NCI-H510A (cell line): ENCODE results near the gene SELENON.
"Not testable (repeated sequence)": the region's sequence is repeated elsewhere in the genome, so short reads cannot be mapped to it uniquely, and the experiment has no call there.

Source experiments
- DNase-seq: peaks from one replicate; lab custom pipeline; 2025; lab: John Stamatoyannopoulos, UW

The SELENON gene

GRCh38 chr1:25831569-25832196 lies 31.7 kb downstream of the SELENON start:
- no peak for DNase-seq

- DNase-seq: no peak
Measured at GRCh38 chr1:25832336-25833037, 32.5 kb downstream of the SELENON start.

DNA sequence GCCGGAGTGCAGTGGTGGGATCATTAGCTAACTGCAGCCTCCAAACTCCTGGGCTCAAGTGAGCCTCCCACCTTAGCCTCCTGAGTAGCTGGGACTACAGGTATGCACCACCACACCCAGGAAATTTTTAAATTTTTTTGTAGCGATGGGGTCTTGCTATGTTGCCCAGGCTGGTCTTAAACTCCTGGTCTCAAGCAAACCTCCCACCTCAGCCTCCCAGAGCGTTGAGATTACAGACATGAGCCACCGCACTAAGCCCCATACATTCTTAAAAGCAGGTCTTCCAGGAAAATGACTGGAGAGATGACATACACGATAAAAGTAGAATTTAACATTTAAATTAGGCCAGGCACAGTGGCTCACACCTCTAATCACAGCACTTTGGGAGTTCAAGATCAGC lies 33.2 kb downstream of the SELENON start:
- DNase-seq: no peak

DNA sequence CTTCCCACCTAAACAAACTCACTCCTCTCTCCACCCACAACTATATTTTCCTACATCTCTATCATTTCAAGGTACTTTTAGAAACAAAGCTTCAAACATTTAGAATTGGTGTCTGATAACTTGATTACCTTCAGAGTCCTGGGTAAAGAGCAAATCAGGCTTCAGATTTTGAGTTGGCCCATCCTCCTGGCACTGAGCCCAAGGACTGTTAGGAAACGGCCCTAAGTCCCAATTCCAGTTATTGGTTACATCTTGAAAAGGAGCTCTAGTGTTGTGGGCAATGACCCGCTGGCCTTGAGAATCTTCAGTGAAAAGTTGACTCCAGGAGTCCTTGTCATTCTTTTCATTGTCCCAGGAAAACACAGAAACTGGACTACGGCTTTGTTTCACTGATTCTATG lies 34.9 kb downstream of the SELENON start:
- no peak for DNase-seq

DNA sequence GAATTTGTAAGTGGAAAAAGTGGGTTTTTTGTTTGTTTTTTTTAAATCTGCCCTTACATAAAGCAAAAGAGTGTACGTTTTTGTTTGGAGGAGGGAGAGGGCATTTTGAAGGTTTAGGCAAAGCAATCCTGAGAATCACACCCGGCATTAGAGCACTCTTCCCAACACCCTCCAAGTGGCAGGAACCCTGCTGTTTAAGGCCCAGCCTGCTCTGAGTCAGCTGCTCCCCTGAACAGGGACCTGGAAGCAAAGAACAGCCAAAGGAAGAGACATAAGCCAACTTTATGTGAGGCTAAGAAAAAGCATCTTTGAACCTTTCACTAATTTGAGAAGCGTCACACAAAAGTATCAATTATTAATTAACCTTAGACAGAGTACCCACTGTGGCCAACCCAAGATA lies 36.7 kb downstream of the SELENON start:
- DNase-seq: no peak

DNA sequence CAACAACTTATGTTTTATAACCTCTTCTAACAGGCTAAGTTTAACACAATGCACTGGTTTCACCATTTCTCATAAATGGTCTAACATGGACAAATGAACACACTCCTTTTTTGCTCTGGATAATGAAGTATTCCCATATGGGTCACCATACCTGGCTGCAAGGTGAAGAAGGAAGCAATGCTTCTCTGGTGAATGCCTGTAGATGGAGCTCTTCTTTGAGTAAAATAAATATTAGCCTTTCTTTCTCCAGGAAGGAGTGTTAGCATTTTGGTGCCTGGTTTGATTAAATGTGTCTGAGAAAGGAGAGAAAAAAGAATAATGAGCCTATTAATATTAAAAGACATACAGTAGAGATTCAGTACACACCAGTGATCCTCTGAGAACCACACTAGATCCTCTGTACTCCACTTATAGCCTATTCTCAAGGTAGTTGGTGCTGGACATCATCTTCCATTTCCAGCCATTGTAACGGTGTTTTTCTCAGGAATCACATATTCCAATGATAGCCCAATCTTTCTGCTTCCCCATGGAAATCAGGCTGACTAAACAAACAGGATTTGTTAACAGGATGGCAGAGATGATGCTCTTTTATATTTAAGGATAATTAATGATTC lies 37.4 kb downstream of the SELENON start:
- no peak for DNase-seq

- DNase-seq: not testable (repeated sequence)
Measured at GRCh38 chr1:25839808-25840207, 39.8 kb downstream of the SELENON start.

- no peak for DNase-seq
Measured at GRCh38 chr1:25843483-25843882, 43.5 kb downstream of the SELENON start.

DNA sequence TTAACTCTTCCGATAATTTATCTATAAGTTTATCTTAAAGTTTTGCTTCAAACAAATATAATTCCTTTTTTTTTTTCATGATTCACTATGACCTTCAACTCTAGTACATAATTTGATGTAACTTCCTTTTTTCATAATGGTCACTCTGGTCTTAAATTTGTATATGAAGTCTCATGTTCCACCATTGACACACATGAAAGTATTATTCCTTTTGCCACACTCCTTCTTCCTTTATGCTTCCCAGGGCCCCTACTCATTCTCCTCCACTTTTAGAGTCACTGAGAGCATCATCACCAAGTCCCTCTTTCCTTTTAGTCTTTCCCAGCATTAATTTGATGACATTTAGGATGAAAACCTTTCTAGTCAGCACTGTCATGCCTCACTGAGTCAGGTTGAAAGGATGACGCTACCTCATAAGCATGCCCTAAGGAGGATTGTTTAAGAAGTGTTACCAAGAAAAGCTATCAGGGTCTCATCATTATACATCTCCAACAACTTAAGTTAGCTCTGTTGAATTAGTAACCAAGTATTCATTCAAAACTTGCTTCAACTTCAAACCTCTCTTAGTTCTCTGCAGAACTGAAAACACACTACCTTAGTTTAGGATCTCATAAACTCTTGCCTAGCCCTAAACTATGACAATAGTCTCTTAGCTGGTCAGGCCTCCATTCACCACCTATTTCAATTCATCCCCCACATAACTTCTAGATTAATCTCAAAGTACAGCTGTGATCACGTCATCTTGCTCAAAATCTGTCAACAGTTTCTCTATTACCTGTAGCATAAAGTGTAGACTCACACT lies 44.7 kb downstream of the SELENON start:
- no peak for DNase-seq

DNA sequence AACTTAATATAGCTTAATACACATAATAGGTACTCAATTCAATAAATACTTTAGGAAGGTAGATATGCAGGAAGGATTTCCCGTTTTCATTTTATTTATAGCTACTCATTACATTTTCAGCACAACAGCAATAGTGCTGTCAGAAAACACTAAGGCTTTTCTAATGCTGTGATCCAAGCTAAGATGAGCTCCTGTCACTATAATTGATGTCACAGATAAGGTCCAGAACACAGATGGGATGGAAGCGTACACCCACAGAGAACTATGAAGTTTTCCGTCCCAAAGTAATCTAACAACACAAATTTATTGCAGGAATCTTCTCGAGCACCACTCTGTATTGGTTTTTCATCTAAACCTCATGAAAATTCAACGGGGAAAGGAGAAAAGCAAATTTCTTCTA lies 45.7 kb downstream of the SELENON start:
- no peak for DNase-seq

- no peak for DNase-seq
Measured at GRCh38 chr1:25847929-25848328, 47.9 kb downstream of the SELENON start.

GRCh38 chr1:25848531-25848930 lies 48.5 kb downstream of the SELENON start:
- DNase-seq: no peak

- DNase-seq: peak; percentile 13
Measured at GRCh38 chr1:25854554-25854953, 54.6 kb downstream of the SELENON start.

DNA sequence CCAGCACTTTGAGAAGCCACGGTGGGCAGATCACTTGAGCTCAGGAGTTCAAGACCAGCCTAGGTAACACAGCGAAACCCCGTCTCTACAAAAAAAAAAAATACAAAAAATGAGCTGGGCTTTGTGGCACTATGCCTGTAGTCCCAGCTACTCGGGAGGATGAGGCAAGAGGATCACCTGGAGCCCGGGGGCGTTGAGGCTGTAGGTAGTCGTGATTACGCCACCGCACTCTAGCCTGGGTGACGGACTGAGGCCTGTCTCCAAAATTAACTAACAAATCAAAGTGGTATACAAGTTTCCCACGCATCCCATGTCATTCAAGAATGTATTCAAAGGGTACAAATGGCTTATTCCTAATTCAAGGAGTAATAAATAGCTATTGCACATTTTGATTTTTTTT lies 56.9 kb downstream of the SELENON start:
- no peak for DNase-seq

GRCh38 chr1:25858494-25858893 lies 58.5 kb downstream of the SELENON start:
- DNase-seq: no peak

GRCh38 chr1:25858906-25859789 lies 59.2 kb downstream of the SELENON start, which contains the start of gene AUNIP:
Gene AUNIP, minus strand, starts transcription at chr1:25859457. Its CDS starts 100 bp downstream, at chr1:25859357.
- peak; percentile 73 for DNase-seq

GRCh38 chr1:25861316-25862286 lies 61.6 kb downstream of the SELENON start:
- no peak for DNase-seq

GRCh38 chr1:25862785-25863485 lies 62.9 kb downstream of the SELENON start:
- no peak for DNase-seq

GRCh38 chr1:25863486-25864262 lies 63.7 kb downstream of the SELENON start:
- DNase-seq: no peak
